Prostate gland (tissue), 2 donors: ENCODE measurements around the gene BLOC1S3.

Experiments
- CTCF ChIP-seq, 4 experiments: fragments of 200-600 bp in 2 of 4; fragments of 450-650 bp in 2 of 4; sonication (generic) in 2 of 4; IDR thresholded peaks; 1 replicate in 3 of 4; 2 replicates in 1 of 4; pipeline ENCODE4 v1.5.1; 2016 to 2019; ENCODE audit warnings: antibody characterized with exemption in 4 of 4, mild to moderate bottlenecking in 2 of 4, moderate library complexity in 2 of 4
- POLR2A ChIP-seq: fragments of 450-650 bp; IDR thresholded peaks from one replicate; pipeline ENCODE4 v1.6.1; 2016; ENCODE audit warnings: antibody characterized with exemption, mild to moderate bottlenecking

- TF ChIP-seq CTCF (IDR thresholded peaks at IDR 0.05) (no peak), POLR2A (no peak)
Observed at GRCh38 chr19:45195764-45196163, 17.2 kb downstream of the BLOC1S3 start.
